BJ (cell line): Measurements from ENCODE around the gene POMT1. TPM values are rescaled to one million over a fixed set of nuclear protein-coding genes. Genes with fewer than 3 reads are reported as not detected.

ENCODE experiments used
- CTCF ChIA-PET: fragments of 350-600 bp; formaldehyde crosslinking; extraction: SDS; loops from one replicate; lab custom pipeline; 2021; ENCODE audit warnings: antibody characterized with exemption, inconsistent platforms; lab: Yijun Ruan, JAX
- POLR2A ChIA-PET: fragments of 300-600 bp; sonication (Branson Sonifier 250); formaldehyde crosslinking; extraction: SDS; loops from one replicate; lab custom pipeline; 2021; ENCODE audit warnings: antibody characterized with exemption; lab: Charles Lee
- DNase-seq: peaks from one replicate; pipeline ENCODE4 v3.0.0-alpha.2; 2011; ENCODE audit warnings: low read depth
- H3K27me3 ChIP-seq: 2 replicates; pipeline ENCODE4 v1.6.0; 2011; ENCODE audit warnings: low read length; ENCODE audit not compliant: control insufficient read depth, insufficient read depth
- H3K36me3 ChIP-seq: 2 replicates; pipeline ENCODE4 v1.5.1; 2011; ENCODE audit warnings: low read length; ENCODE audit not compliant: control insufficient read depth, insufficient read depth
- H3K4me3 ChIP-seq: 2 replicates; pipeline ENCODE4 v1.5.1; 2011; ENCODE audit warnings: low read depth, mild to moderate bottlenecking, control low read depth, low read length
- CTCF ChIP-seq: IDR thresholded peaks from 2 replicates; pipeline ENCODE4 v1.5.1; 2011; ENCODE audit warnings: low read depth, mild to moderate bottlenecking, control low read depth, inconsistent platforms, low read length, moderate library complexity; ENCODE audit not compliant: insufficient read depth
- polyA plus RNA-seq: library from polyadenylated mRNA; depleted of rRNA; stranded (reverse); fragments of >200 nt; gene quantifications from 2 replicates; pipeline ENCODE4 v1.2.3, GENCODE V29; 2011

POMT1 gene
- polyA plus RNA-seq, 1 experiment: 32.1 TPM

- ChIA-PET CTCF (interaction anchor here (1.2 kb wide), 1 partner anchor 137 kb away, joined by 5 read pairs; no protein-coding TSS in a partner anchor), POLR2A (no interaction called here)
- Histone ChIP-seq H3K4me3 (no peak overlapping the region), H3K27me3 (no peaks in the 10 kb centered on the region), H3K36me3 (peaks cover 76% of the 10 kb centered on the region)
- no peak for TF ChIP-seq CTCF
- DNase-seq: no peak
These were observed 15.7 kb upstream of the POMT1 start for GRCh38 chr9:131487001-131487400.

- no peak for DNase-seq
- Histone ChIP-seq H3K4me3 (no peak overlapping the region), H3K36me3 (peaks cover 77% of the 10 kb centered on the region), H3K27me3 (no peaks in the 10 kb centered on the region)
- ChIA-PET POLR2A (no interaction called here), CTCF (interaction anchor here (1.2 kb wide), 1 partner anchor 138 kb away, joined by 5 read pairs; no protein-coding TSS in a partner anchor)
- TF ChIP-seq CTCF: no peak
These were observed 15.1 kb upstream of the POMT1 start for GRCh38 chr9:131487621-131488031.

- DNase-seq: no peak
- ChIA-PET POLR2A (no interaction called here), CTCF (interaction anchor here (0.8 to 2.2 kb wide), 4 partner anchors 12 to 253 kb away, joined by 3 to 7 read pairs (median 6); no protein-coding TSS in a partner anchor)
- Histone ChIP-seq H3K36me3 (peaks cover 66% of the 10 kb centered on the region), H3K4me3 (no peak overlapping the region), H3K27me3 (no peaks in the 10 kb centered on the region)
- no peak for TF ChIP-seq CTCF
These were observed 12.2 kb upstream of the POMT1 start for GRCh38 chr9:131490514-131490913.

- CTCF ChIA-PET: interaction anchor here (1.4 to 2.2 kb wide), 3 partner anchors 10 to 141 kb away, joined by 5 to 7 read pairs (median 7); no protein-coding TSS in a partner anchor
- Histone ChIP-seq H3K4me3 (no peak overlapping the region), H3K27me3 (no peaks in the 10 kb centered on the region), H3K36me3 (peaks cover 66% of the 10 kb centered on the region)
- POLR2A ChIA-PET: no interaction called here
- no peak for DNase-seq
- TF ChIP-seq CTCF: no peak
These were observed 11.6 kb upstream of the POMT1 start for GRCh38 chr9:131491001-131491710.

GRCh38 chr9:131492070-131492469 is 10.6 kb upstream of the POMT1 start:
- CTCF ChIA-PET: interaction anchor here (1.4 to 2.2 kb wide), 3 partner anchors 9 to 142 kb away, joined by 5 to 7 read pairs (median 7); no protein-coding TSS in a partner anchor
- H3K4me3 ChIP-seq: no peak overlapping the region

More at GRCh38 chr9:131492070-131492469, 10.6 kb upstream of the POMT1 start:
- no peaks in the 10 kb centered on the region for H3K27me3 ChIP-seq
- H3K36me3 ChIP-seq: peaks cover 70% of the 10 kb centered on the region
- no peak for TF ChIP-seq CTCF
- no peak for DNase-seq
- POLR2A ChIA-PET: no interaction called here
